ENCODE measurements around the gene SMU1. TPM values are rescaled to one million over a fixed set of nuclear protein-coding genes. Genes with fewer than 3 reads are reported as not detected.

The SMU1 gene
- total RNA-seq, result 10 to 100 TPM; 11.5 to 19.4 (median 15.8) TPM
- 10 to 100 TPM in 1 of 2 donors, 1 to 10 TPM in 1; 6.7 to 12.3 TPM for polyA plus RNA-seq
- long read RNA-seq, donor 1, full-length matches to known transcripts, result 27 of 37 reads
- long read RNA-seq, donor 1, partial matches to known transcripts, result 6 of 37 reads
- long read RNA-seq, donor 1, other reads (novel, unspliced or antisense), result 4 of 37 reads
- long read RNA-seq, donor 2, full-length matches to known transcripts, result 130 of 160 reads
- long read RNA-seq, donor 2, partial matches to known transcripts, result 17 of 160 reads
- long read RNA-seq, donor 2, other reads (novel, unspliced or antisense), result 13 of 160 reads
- long read RNA-seq, donor 3, full-length matches to known transcripts, result 22 of 30 reads
- long read RNA-seq, donor 3, partial matches to known transcripts, result 3 of 30 reads
- long read RNA-seq, donor 3, other reads (novel, unspliced or antisense), result 5 of 30 reads

GRCh38 chr9:33076046-33077004 is at the start of gene SMU1:
Gene SMU1 (minus strand): TSS chr9:33076674. CDS start chr9:33076608, 66 bp downstream.
- TF ChIP-seq POLR2A (IDR thresholded peaks at IDR 0.05), result peak; percentile 25 to 86
- TF ChIP-seq, protein P1, sequence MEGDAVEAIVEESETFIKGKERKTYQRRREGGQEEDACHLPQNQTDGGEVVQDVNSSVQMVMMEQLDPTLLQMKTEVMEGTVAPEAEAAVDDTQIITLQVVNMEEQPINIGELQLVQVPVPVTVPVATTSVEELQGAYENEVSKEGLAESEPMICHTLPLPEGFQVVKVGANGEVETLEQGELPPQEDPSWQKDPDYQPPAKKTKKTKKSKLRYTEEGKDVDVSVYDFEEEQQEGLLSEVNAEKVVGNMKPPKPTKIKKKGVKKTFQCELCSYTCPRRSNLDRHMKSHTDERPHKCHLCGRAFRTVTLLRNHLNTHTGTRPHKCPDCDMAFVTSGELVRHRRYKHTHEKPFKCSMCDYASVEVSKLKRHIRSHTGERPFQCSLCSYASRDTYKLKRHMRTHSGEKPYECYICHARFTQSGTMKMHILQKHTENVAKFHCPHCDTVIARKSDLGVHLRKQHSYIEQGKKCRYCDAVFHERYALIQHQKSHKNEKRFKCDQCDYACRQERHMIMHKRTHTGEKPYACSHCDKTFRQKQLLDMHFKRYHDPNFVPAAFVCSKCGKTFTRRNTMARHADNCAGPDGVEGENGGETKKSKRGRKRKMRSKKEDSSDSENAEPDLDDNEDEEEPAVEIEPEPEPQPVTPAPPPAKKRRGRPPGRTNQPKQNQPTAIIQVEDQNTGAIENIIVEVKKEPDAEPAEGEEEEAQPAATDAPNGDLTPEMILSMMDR (IDR thresholded peaks at IDR 0.05), result no peak
- H3K27me3 ChIP-seq, result no peaks in the 10 kb centered on the region
- no peaks in the 10 kb centered on the region for H3K9me3 ChIP-seq
- peak within 1 kb of the TSS; percentile 75 to 96 (median 91) for H3K27ac ChIP-seq
- peaks cover 0 to 33% (median 24%) of the 10 kb centered on the region in 9 donors for H3K36me3 ChIP-seq
- 0 to 1% (median 0%) methylated on average over 39 to 53 of the region's 53 CpGs for WGBS, 4 donors
- DNase-seq (peak; percentile 96 to 98 (median 98)), ATAC-seq (peak; percentile 98 to 99 (median 98))
- peak within 1 kb of the TSS; percentile 39 to 89 (median 74) for H3K4me3 ChIP-seq
- intact Hi-C loops (cut with DNase I), result no loop called here
- H3K4me1 ChIP-seq, result peaks cover 0 to 30% (median 9%) of the 10 kb centered on the region in 12 donors

DNA sequence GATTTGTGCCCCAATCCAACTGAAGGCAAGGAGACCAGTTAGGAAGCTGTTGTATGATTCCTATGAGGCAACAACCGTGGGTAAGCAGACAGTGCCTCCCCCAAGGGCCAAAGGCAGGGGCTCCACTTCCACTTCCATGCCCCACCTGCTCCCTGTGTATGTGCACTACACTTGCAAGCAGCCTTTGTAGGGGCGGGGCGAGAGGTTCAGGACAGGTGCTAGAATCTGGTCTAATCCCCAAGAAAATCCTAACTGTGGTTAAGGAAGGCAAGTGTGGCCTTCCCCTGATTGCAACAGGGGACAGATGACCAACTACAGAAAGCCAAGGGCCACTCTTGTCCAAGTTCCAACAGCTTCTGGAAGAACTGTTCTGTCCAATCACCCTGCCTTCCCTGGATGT is 49.0 kb upstream of the SMU1 start:
- TF ChIP-seq, protein P1 (IDR thresholded peaks at IDR 0.05), result no peak
- no peak for TF ChIP-seq POLR2A (IDR thresholded peaks at IDR 0.05)
- Histone ChIP-seq H3K27me3 (no peaks in the 10 kb centered on the region), H3K27ac (peak overlapping the region in 8 of 12 donors; percentile 2 to 69 (median 28)), H3K9me3 (no peaks in the 10 kb centered on the region), H3K4me1 (peaks cover 5 to 56% (median 36%) of the 10 kb centered on the region in 12 donors), H3K4me3 (no peak overlapping the region), H3K36me3 (peaks cover 0 to 83% (median 47%) of the 10 kb centered on the region in 9 donors)
- no peak for ATAC-seq
- WGBS, 4 donors, result 81 to 100% (median 84%) methylated on average over 2 to 3 of the region's 3 CpGs
- intact Hi-C loops (cut with DNase I), result loop anchor here in 3 of 10 donors (5.0 kb wide), 2 partner anchors 37 to 42 kb away; partner anchors contain the start of gene B4GALT1 (in 1 of the 3)
- peak in 1 of 5 donors; percentile 20 for DNase-seq

- 67 to 78% (median 71%) methylated on average over 9 of the region's 9 CpGs for WGBS, 4 donors
- peak in 2 of 4 donors; percentile 21 to 35 for ATAC-seq
- no peaks in the 10 kb centered on the region for H3K27me3 ChIP-seq
- peaks cover 5 to 50% (median 31%) of the 10 kb centered on the region in 12 donors for H3K4me1 ChIP-seq
- no peak overlapping the region for H3K4me3 ChIP-seq
- intact Hi-C loops (cut with DNase I), result loop anchor here in 3 of 10 donors (5.0 kb wide), 2 partner anchors 37 to 42 kb away; partner anchors contain the start of gene B4GALT1 (in 1 of the 3)
- TF ChIP-seq POLR2A (IDR thresholded peaks at IDR 0.05), result no peak
- TF ChIP-seq, protein P1 (IDR thresholded peaks at IDR 0.05), result peak in 6 of 12 donors; percentile 7 to 39 (median 15)
- peaks cover 3 to 83% (median 47%) of the 10 kb centered on the region in 9 donors for H3K36me3 ChIP-seq
- H3K27ac ChIP-seq, result peak overlapping the region in 9 of 12 donors; percentile 2 to 69 (median 26)
- H3K9me3 ChIP-seq, result no peaks in the 10 kb centered on the region
- DNase-seq, result peak in 1 of 5 donors; percentile 24
Measured at GRCh38 chr9:33124751-33125381, 48.4 kb upstream of the SMU1 start.
